GM21723 (cell line): ENCODE data around the gene SLC46A2.

Experiments used
- ATAC-seq: cut with Tn5 transposase; IDR thresholded peaks from one replicate; pipeline ENCODE4 v1.9.1; 2021; ENCODE audit warnings: mild to moderate bottlenecking, moderate library complexity; ENCODE audit not compliant: unreplicated experiment

Gene SLC46A2

GRCh38 chr9:112831969-112832368, 58.7 kb downstream of the SLC46A2 start:
- no peak for ATAC-seq

- ATAC-seq: no peak
Measured at GRCh38 chr9:112831281-112831851, 59.3 kb downstream of the SLC46A2 start.
